Loucy (cell line): ENCODE results near the gene RERE.

Experiments used
- H2AFZ ChIP-seq: fragments of 200-600 bp; sonication (generic); 2 replicates; pipeline ENCODE4 v1.6.0; 2016; ENCODE audit warnings: antibody characterized with exemption, mild to moderate bottlenecking, low read length, moderate library complexity
- H3F3A ChIP-seq: fragments of 200-600 bp; 2 replicates; pipeline ENCODE4 v1.6.0; 2016; ENCODE audit warnings: antibody characterized with exemption, low read depth, mild to moderate bottlenecking
- H3K27me3 ChIP-seq: fragments of 200-600 bp; sonication (generic); 2 replicates; pipeline ENCODE4 v1.6.1; 2014; ENCODE audit warnings: low read length, mild to moderate bottlenecking; ENCODE audit not compliant: insufficient read depth, poor library complexity, severe bottlenecking
- H3K36me3 ChIP-seq: fragments of 200-600 bp; sonication (generic); 2 replicates; pipeline ENCODE4 v1.6.1; 2016; ENCODE audit warnings: low read length; ENCODE audit not compliant: insufficient read depth
- H3K4me1 ChIP-seq: fragments of 200-600 bp; sonication (generic); 2 replicates; pipeline ENCODE4 v1.5.1; 2014; ENCODE audit warnings: low read length, mild to moderate bottlenecking; ENCODE audit not compliant: insufficient read depth, poor library complexity, severe bottlenecking
- H3K4me2 ChIP-seq: fragments of 200-600 bp; sonication (generic); 2 replicates; pipeline ENCODE4 v1.6.0; 2014; ENCODE audit warnings: antibody characterized with exemption, low read length, low read depth, mild to moderate bottlenecking; ENCODE audit not compliant: poor library complexity, severe bottlenecking
- H3K4me3 ChIP-seq: fragments of 200-600 bp; sonication (generic); 2 replicates; pipeline ENCODE4 v1.5.1; 2014; ENCODE audit warnings: low read length, mild to moderate bottlenecking, mixed read lengths; ENCODE audit not compliant: poor library complexity, severe bottlenecking
- H3K79me2 ChIP-seq: fragments of 200-600 bp; sonication (generic); 2 replicates; pipeline ENCODE4 v1.6.1; 2014; ENCODE audit warnings: low read length; ENCODE audit not compliant: insufficient read depth
- H3K9ac ChIP-seq: fragments of 200-600 bp; sonication (generic); 2 replicates; pipeline ENCODE4 v1.6.0; 2014; ENCODE audit warnings: mild to moderate bottlenecking, low read depth, low read length, moderate library complexity; ENCODE audit not compliant: poor library complexity, severe bottlenecking
- H3K9me2 ChIP-seq: fragments of 200-600 bp; sonication (generic); replicated peaks from 2 replicates; pipeline ENCODE4 v1.6.1; 2016; ENCODE audit warnings: low read depth, low read length, mixed read lengths
- H3K9me3 ChIP-seq: fragments of 200-600 bp; sonication (generic); 2 replicates; pipeline ENCODE4 v1.6.1; 2014; ENCODE audit warnings: mild to moderate bottlenecking, antibody characterized with exemption, low read length, low read depth; ENCODE audit not compliant: insufficient read depth
- H4K20me1 ChIP-seq: fragments of 200-600 bp; sonication (generic); 2 replicates; pipeline ENCODE4 v1.6.0; 2014; ENCODE audit warnings: antibody characterized with exemption, low read length, mild to moderate bottlenecking; ENCODE audit not compliant: insufficient read depth, poor library complexity, severe bottlenecking
- EZH2phosphoT487 ChIP-seq: fragments of 200-600 bp; IDR thresholded peaks from 2 replicates; pipeline ENCODE4 v1.6.1; 2018; ENCODE audit warnings: antibody characterized with exemption, mild to moderate bottlenecking, moderate library complexity, borderline replicate concordance
- TF ChIP-seq, protein P1 (sequence below): fragments of 200-600 bp; sonication (generic); conservative IDR thresholded peaks from 2 replicates; pipeline ENCODE4 v1.5.1; 2014; ENCODE audit warnings: mild to moderate bottlenecking, antibody characterized with exemption, low read length

RERE gene

DNA sequence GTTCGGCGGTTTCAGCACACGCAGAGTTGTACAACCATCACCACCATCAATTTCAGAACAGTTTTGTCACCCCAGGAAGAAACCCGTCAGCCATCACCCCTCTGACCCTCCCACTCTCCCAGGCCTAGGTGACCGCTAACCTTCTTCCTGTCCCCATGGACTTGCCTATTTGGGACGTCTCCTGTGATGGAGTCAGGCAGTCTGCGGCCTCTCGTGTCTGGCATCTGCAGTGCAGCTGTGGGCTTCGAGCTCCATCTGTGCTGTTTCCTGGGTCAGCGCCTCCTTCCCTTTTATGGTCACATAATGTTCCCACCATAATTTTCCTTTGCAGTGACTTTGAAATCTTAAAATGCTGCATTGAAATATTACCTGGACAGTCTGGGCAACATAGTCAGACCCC, 475.1 kb downstream of the RERE start:
- Histone ChIP-seq H3K9me2 (no peaks in the 10 kb centered on the region), H3K79me2 (no peaks in the 10 kb centered on the region), H3K27me3 (no peaks in the 10 kb centered on the region), H3K4me2 (no peak overlapping the region), H2AFZ (no peak overlapping the region), H3K4me1 (no peaks in the 10 kb centered on the region), H3K9ac (no peak overlapping the region), H4K20me1 (no peaks in the 10 kb centered on the region), H3K36me3 (no peaks in the 10 kb centered on the region), H3F3A (no peaks in the 10 kb centered on the region), H3K4me3 (no peak overlapping the region), H3K9me3 (no peaks in the 10 kb centered on the region; the same call in 1 of the 2 replicates)
- TF ChIP-seq, protein P1, sequence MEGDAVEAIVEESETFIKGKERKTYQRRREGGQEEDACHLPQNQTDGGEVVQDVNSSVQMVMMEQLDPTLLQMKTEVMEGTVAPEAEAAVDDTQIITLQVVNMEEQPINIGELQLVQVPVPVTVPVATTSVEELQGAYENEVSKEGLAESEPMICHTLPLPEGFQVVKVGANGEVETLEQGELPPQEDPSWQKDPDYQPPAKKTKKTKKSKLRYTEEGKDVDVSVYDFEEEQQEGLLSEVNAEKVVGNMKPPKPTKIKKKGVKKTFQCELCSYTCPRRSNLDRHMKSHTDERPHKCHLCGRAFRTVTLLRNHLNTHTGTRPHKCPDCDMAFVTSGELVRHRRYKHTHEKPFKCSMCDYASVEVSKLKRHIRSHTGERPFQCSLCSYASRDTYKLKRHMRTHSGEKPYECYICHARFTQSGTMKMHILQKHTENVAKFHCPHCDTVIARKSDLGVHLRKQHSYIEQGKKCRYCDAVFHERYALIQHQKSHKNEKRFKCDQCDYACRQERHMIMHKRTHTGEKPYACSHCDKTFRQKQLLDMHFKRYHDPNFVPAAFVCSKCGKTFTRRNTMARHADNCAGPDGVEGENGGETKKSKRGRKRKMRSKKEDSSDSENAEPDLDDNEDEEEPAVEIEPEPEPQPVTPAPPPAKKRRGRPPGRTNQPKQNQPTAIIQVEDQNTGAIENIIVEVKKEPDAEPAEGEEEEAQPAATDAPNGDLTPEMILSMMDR = no peak
- TF ChIP-seq EZH2phosphoT487 = no peak

GRCh38 chr1:8340448-8340847, 477.0 kb downstream of the RERE start:
- TF ChIP-seq, protein P1 = no peak
- no peak for TF ChIP-seq EZH2phosphoT487
- Histone ChIP-seq H3K9ac (no peak overlapping the region), H3K27me3 (no peaks in the 10 kb centered on the region), H3K9me2 (no peaks in the 10 kb centered on the region), H4K20me1 (no peaks in the 10 kb centered on the region), H3F3A (no peaks in the 10 kb centered on the region), H3K4me2 (no peak overlapping the region), H2AFZ (no peak overlapping the region), H3K36me3 (no peaks in the 10 kb centered on the region), H3K4me3 (no peak overlapping the region), H3K79me2 (no peaks in the 10 kb centered on the region), H3K4me1 (no peaks in the 10 kb centered on the region), H3K9me3 (no peaks in the 10 kb centered on the region; the same call in 1 of the 2 replicates)

DNA sequence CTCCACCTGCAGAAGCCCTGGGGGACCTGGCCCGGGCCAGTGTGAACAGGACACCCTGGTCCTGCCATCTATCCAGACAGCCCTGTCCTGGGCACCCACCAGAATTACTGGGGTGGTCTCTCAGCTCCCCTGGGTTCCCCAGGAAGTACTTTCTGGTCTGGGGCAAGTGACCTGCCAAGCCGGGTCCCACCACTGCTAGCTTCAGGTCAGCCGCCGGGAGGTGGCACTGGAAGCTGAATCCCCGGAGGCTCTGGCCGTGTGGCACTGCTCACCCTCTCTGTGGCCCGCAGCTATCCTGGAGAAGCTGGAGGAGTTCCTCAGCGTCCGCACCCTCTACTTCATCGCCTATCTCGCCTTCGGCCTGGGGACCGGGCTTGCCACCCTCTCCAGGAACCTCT, 478.2 kb downstream of the RERE start:
- H3K36me3 ChIP-seq = no peaks in the 10 kb centered on the region
- no peaks in the 10 kb centered on the region; the same call in 1 of the 2 replicates for H3K9me3 ChIP-seq
- no peaks in the 10 kb centered on the region for H3K27me3 ChIP-seq
- no peaks in the 10 kb centered on the region for H3K9me2 ChIP-seq
- no peak for TF ChIP-seq EZH2phosphoT487
- TF ChIP-seq, protein P1 = no peak
- no peaks in the 10 kb centered on the region for H3F3A ChIP-seq
- H4K20me1 ChIP-seq = no peaks in the 10 kb centered on the region
- no peak overlapping the region for H3K4me2 ChIP-seq
- no peak overlapping the region for H3K4me3 ChIP-seq
- no peak overlapping the region for H3K9ac ChIP-seq
- no peak overlapping the region for H2AFZ ChIP-seq
- no peaks in the 10 kb centered on the region for H3K79me2 ChIP-seq
- no peaks in the 10 kb centered on the region for H3K4me1 ChIP-seq
